Spinal cord (tissue), 10 donors: Measurements from ENCODE around the gene NPAS2. TPM values are rescaled to one million over a fixed set of nuclear protein-coding genes. Genes with fewer than 3 reads are reported as not detected.

Source experiments
- DNase-seq, 6 donors: peaks; one replicate each; pipeline versions ENCODE4 v3.0.0 to v3.0.0-alpha.2; 2013 to 2015; ENCODE audit warnings: low spot score in 6 of 6, low read depth in 4 of 6
- H3K27ac ChIP-seq: one replicate; pipeline ENCODE4 v1.5.1; 2013; ENCODE audit warnings: low read depth, low read length, control low read depth
- H3K27me3 ChIP-seq: one replicate; pipeline ENCODE4 v1.6.1; 2013; ENCODE audit warnings: low read length; ENCODE audit not compliant: control insufficient read depth, insufficient read depth
- H3K36me3 ChIP-seq: one replicate; pipeline ENCODE4 v1.6.1; 2013; ENCODE audit warnings: low read length; ENCODE audit not compliant: control insufficient read depth, insufficient read depth
- H3K4me1 ChIP-seq: one replicate; pipeline ENCODE4 v1.6.1; 2013; ENCODE audit warnings: low read length; ENCODE audit not compliant: control insufficient read depth, insufficient read depth
- H3K4me3 ChIP-seq: one replicate; pipeline ENCODE4 v1.5.1; 2013; ENCODE audit warnings: low read depth, low read length, control low read depth
- H3K9me3 ChIP-seq: one replicate; pipeline ENCODE4 v1.6.1; 2013; ENCODE audit warnings: low read length; ENCODE audit not compliant: control insufficient read depth, insufficient read depth
- WGBS: methylation state at CpG from one replicate; pipeline ENCODE4 v1.1.5; 2013; ENCODE audit warnings: missing lambda C conversion rate; ENCODE audit not compliant: insufficient coverage; 5-methylcytosine and 5-hydroxymethylcytosine counted together
- polyA plus RNA-seq, 2 donors: library from polyadenylated mRNA; unstranded; fragments of 120-200 nt; gene quantifications; one replicate each; pipeline ENCODE4 v1.2.1, GENCODE V29; 2013; ENCODE audit not compliant: insufficient read length in 2 of 2
- total RNA-seq, 2 donors: library from RNA; depleted of rRNA in 1 of 2; stranded (reverse); fragments of 120-200 nt in 1 of 2; fragments of >200 nt in 1 of 2; gene quantifications; one replicate each; pipeline versions ENCODE4 v1.2.3 to v1.2.4, GENCODE V29; 2013 to 2014
- donor health status: healthy.

The NPAS2 gene
- total and polyA plus RNA-seq, 4 donors = 6.4 to 24.6 (median 14.6) TPM

- H3K9me3 ChIP-seq = no peaks in the 10 kb centered on the region
- DNase-seq = no peak
- no peak overlapping the region for H3K27ac ChIP-seq
- H3K4me3 ChIP-seq = no peak overlapping the region
- no peaks in the 10 kb centered on the region for H3K4me1 ChIP-seq
- 96% methylated on average over 2 of the region's 2 CpGs for WGBS
- no peaks in the 10 kb centered on the region for H3K27me3 ChIP-seq
- peaks cover 5% of the 10 kb centered on the region for H3K36me3 ChIP-seq
These were observed 109.2 kb downstream of the NPAS2 start for GRCh38 chr2:100929147-100929546.

DNA sequence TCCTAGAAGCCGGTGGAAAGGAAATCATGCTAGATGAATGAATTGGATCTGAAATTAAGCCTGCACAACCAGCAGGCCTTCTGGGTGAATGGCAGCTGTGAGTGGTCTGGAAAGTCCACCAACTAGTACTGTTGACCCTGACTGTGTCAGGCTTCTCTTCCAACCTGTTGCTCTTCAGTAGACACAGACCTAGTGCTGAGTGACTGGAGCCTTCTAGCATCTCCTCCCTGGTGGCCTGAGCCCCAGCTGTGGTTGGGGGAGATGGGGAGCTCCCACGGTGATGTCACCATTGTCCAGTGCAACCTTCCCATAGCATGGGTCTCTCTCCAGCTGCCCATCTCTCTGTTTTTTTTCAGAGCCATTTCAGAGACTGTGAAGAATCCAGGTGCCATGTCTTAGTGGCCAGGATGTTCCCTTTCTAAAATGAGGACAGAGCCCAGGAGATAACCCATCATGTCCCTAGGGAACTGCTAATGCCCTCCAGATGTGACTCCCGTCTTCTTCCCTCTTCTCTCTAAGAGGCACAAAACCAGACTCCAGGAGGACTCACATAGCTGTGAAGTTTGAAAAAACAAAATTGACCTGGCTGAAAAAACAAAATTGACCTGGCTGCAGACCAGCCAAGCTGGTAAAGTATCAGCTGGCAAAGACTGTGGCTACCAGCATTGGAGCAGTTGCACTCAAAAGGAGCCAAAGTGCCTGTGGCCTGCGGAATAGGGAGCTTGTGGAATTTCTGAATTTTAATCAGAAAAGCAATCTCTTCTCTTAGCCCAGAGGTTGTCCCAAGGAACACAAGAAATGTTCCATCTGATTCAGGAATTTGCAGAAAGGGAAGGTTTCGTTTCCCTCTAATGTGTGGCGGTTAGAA, 114.8 kb downstream of the NPAS2 start:
- no peak for DNase-seq
- H3K27me3 ChIP-seq = no peaks in the 10 kb centered on the region
- WGBS = 90% methylated on average over 2 of the region's 6 CpGs
- no peak overlapping the region for H3K27ac ChIP-seq
- no peak overlapping the region for H3K4me3 ChIP-seq
- no peaks in the 10 kb centered on the region for H3K9me3 ChIP-seq
- peaks cover 9% of the 10 kb centered on the region for H3K36me3 ChIP-seq
- H3K4me1 ChIP-seq = peaks cover 3% of the 10 kb centered on the region

DNA sequence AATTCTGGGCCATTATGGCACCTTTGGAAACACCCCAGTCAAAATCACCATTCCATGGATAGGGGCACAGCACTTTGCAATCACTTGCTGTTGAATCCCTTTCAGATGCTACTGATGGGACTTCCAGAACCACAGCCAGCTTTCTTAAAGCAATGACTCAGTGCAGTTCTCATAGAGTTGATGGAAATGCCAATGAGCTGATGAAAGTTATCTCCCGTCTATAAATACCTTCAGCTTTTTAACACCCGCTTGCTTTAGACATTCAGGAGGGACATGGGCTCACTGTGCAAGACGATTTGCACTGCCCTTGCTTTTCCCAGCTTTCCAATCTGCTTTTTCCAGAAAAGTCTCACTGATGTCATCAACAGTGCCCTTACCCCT, 115.4 kb downstream of the NPAS2 start:
- Histone ChIP-seq H3K4me1 (peaks cover 3% of the 10 kb centered on the region), H3K9me3 (no peaks in the 10 kb centered on the region), H3K36me3 (peaks cover 9% of the 10 kb centered on the region), H3K27me3 (no peaks in the 10 kb centered on the region), H3K4me3 (no peak overlapping the region), H3K27ac (no peak overlapping the region)
- DNase-seq = no peak
- WGBS = 92% methylated on average over 2 of the region's 3 CpGs

- 69% methylated on average over 5 of the region's 10 CpGs for WGBS
- H3K9me3 ChIP-seq = no peaks in the 10 kb centered on the region
- peaks cover 9% of the 10 kb centered on the region for H3K36me3 ChIP-seq
- no peak overlapping the region for H3K4me3 ChIP-seq
- DNase-seq = no peak
- H3K27ac ChIP-seq = no peak overlapping the region
- peaks cover 3% of the 10 kb centered on the region for H3K4me1 ChIP-seq
- no peaks in the 10 kb centered on the region for H3K27me3 ChIP-seq
These were observed 116.3 kb downstream of the NPAS2 start for GRCh38 chr2:100936070-100936741.

GRCh38 chr2:100936972-100937542, 117.1 kb downstream of the NPAS2 start:
- H3K4me1 ChIP-seq = peaks cover 3% of the 10 kb centered on the region

GRCh38 chr2:100938031-100939026, 118.4 kb downstream of the NPAS2 start:
- H3K4me1 ChIP-seq = peaks cover 3% of the 10 kb centered on the region
- H3K4me3 ChIP-seq = no peak overlapping the region
- H3K27me3 ChIP-seq = no peaks in the 10 kb centered on the region
- no peak overlapping the region for H3K27ac ChIP-seq
- H3K9me3 ChIP-seq = no peaks in the 10 kb centered on the region
- DNase-seq = no peak
- WGBS = 91% methylated on average over 8 of the region's 15 CpGs
- H3K36me3 ChIP-seq = peaks cover 9% of the 10 kb centered on the region

More at GRCh38 chr2:100936972-100937542, 117.1 kb downstream of the NPAS2 start:
- H3K27me3 ChIP-seq = no peaks in the 10 kb centered on the region
- H3K36me3 ChIP-seq = peaks cover 9% of the 10 kb centered on the region
- no peak overlapping the region for H3K27ac ChIP-seq
- DNase-seq = no peak
- no peak overlapping the region for H3K4me3 ChIP-seq
- no peaks in the 10 kb centered on the region for H3K9me3 ChIP-seq
- WGBS = no CpG with 5 or more reads among the region's 2 CpGs

DNA sequence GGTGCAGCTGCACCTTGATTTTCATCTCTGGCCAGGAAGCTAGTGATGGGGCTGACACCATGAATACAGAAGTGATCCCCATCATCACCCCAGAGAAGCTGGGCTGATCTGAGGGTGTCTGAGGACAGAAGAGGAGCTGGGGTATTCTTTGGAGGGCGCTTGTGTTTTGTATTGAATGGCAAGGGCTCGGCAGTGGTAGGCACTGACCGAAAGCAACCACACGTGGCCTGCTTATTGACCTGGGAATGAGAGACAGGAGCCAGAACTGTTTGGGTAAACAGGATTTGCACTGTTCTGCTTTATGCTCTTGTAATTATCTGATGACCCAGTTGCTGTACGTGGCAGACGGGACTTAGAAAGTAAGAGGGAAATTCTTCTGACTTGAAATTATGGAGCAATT, 119.5 kb downstream of the NPAS2 start:
- Histone ChIP-seq H3K9me3 (no peaks in the 10 kb centered on the region), H3K4me1 (peaks cover 3% of the 10 kb centered on the region), H3K4me3 (no peak overlapping the region), H3K36me3 (peaks cover 9% of the 10 kb centered on the region), H3K27me3 (no peaks in the 10 kb centered on the region), H3K27ac (no peak overlapping the region)
- WGBS = 100% methylated on average over 4 of the region's 6 CpGs
- DNase-seq = no peak

- Histone ChIP-seq H3K9me3 (no peaks in the 10 kb centered on the region), H3K27ac (no peak overlapping the region), H3K27me3 (no peaks in the 10 kb centered on the region), H3K4me3 (no peak overlapping the region), H3K36me3 (peaks cover 9% of the 10 kb centered on the region), H3K4me1 (peaks cover 3% of the 10 kb centered on the region)
- no peak for DNase-seq
- WGBS = 100% methylated on average over 3 of the region's 4 CpGs
These were observed 120.3 kb downstream of the NPAS2 start for GRCh38 chr2:100940240-100940639.
